IPS-NIHi7 (cell line): ENCODE measurements around the gene CBLC.

ENCODE experiments used
- DNase-seq: peaks from one replicate; pipeline ENCODE4 v3.0.0; 2012; ENCODE audit warnings: mixed read lengths; ENCODE audit errors: extremely low spot score

The CBLC gene

DNA sequence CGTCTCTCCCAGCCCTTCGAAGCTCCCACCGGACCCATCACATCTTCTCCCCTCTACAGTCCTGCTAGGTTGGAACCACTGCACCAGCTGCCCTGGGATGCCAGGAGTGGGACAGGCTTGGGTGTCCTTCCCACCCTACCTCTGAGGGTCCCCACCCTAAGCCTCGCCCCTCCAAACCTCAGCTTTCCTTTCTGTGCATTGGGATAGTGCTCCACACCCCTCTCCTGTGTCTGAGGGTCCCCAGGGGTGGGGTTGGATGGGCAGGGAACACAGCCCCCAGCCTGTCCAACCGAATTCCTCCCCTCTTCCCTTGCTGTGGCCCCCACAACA lies 31.1 kb upstream of the CBLC start:
- peak; percentile 6 for DNase-seq

- DNase-seq, result peak; percentile 90
These were observed 30.5 kb upstream of the CBLC start for GRCh38 chr19:44746946-44747738.

- DNase-seq, result peak; percentile 31
These were observed 29.8 kb upstream of the CBLC start for GRCh38 chr19:44747739-44748425.

DNA sequence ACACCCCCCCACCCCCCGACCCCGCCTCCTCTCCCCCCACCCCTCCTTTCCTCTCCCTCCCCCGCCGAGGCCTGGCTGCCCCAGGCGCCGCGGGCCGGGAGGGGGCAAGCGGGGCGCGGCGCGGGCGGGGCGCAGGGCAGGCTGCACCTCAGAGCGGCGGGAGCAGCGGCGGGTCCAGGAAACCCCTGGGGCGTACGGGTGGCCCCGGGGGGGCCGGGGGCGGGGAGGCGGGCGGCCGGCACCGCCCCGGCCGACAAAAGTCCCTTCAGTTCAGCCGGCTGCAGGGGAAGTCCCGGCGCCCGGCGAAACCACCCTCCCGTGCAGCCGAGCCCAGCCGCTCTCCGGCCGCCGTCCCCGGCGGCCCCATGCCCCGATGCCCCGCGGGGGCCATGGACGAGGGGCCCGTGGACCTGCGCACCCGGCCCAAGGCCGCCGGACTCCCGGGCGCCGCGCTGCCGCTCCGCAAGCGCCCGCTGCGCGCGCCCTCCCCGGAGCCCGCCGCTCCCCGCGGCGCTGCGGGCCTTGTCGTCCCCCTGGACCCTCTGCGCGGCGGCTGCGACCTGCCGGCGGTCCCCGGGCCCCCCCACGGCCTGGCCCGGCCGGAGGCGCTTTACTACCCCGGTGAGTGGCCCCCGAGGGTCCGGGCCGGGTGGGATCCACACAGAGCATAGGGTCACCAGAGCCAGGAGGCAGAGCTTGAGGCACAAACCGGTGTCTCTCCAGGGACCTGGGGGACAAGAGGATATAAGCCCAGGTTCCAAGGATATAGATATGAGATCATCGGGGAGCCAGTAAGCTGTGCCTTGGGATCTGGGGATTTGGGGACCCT lies 29.1 kb upstream of the CBLC start, which contains the start of gene BCL3:
Gene BCL3, plus strand, starts transcription at position 283 of the 829 bp plus-strand sequence. Its CDS starts 83 bp downstream, at position 366.
- DNase-seq, result peak; percentile 26

GRCh38 chr19:44749292-44749691 lies 28.4 kb upstream of the CBLC start:
- DNase-seq, result no peak

- DNase-seq, result peak; percentile 0
These were observed 27.7 kb upstream of the CBLC start for GRCh38 chr19:44749994-44750393.

- no peak for DNase-seq
These were observed 25.4 kb upstream of the CBLC start for GRCh38 chr19:44752123-44752815.

GRCh38 chr19:44752816-44753625 lies 24.7 kb upstream of the CBLC start:
- peak; percentile 76 for DNase-seq

GRCh38 chr19:44753626-44753931 lies 24.1 kb upstream of the CBLC start:
- no peak for DNase-seq

DNA sequence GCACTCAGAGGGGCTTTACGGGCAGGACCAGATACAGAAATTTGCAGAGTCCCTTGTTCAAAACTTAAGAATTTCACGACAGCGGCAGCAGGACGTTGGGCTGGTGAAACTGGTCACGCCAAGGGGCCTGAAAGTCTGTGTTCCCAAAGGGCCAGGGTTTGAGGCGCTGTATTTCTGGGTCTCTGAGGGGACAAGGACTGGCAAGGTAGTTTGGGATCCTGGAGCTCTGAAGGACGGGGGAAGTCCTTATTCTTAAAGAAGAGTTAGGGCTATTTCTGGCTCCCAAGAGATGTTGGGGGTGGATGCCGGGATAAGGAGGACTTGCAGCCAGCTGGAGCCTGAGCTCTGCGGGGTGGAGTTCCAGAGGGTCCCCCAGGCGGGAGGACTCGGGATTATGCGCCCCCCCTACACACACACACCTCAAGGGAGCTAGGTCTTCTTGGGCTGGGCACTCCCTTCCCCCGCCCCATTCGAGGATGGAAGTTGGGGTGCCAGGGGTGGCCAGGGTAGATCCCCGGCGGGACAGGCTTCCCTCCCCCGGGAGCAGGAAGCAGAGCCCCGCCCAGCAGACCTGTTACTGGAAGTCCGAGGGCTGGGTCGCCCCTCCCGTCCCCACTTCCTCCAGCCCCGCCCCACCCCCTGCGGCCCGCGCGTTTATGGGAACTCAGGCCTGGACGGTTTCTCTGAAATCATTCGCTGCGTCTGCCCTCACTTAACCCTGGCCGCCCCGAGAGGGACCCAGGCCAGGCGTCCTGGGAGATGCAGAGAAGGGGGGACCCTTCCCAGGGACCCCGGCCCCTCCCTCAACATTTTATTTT lies 23.5 kb upstream of the CBLC start:
- DNase-seq, result peak; percentile 74

GRCh38 chr19:44754750-44755080 lies 23.0 kb upstream of the CBLC start:
- no peak for DNase-seq

- DNase-seq, result no peak
These were observed 22.5 kb upstream of the CBLC start for GRCh38 chr19:44755219-44755618.

DNA sequence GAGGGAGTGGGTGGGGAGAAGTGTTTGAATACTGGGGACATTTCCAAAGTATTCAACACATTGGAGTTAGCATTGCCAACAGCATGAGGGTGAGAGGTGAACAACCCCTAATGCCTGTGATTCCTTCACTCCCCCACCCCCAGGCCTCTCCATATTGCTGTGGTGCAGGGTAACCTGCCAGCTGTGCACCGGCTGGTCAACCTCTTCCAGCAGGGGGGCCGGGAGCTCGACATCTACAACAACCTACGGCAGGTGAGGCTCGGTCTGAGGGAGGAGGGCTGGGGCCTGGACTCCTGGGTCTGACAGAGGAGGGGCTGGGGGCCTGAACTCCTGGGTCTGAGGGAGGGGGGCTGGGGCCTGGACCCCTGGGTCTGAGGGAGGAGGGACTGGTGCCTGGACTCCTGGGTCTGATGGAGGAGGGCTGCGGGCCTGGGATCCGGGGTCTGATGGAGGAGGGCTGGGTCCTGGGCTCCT lies 21.6 kb upstream of the CBLC start:
- DNase-seq, result no peak

GRCh38 chr19:44757057-44757734 lies 20.5 kb upstream of the CBLC start:
- peak; percentile 42 for DNase-seq

GRCh38 chr19:44757735-44758505 lies 19.8 kb upstream of the CBLC start:
- peak; percentile 72 for DNase-seq

DNA sequence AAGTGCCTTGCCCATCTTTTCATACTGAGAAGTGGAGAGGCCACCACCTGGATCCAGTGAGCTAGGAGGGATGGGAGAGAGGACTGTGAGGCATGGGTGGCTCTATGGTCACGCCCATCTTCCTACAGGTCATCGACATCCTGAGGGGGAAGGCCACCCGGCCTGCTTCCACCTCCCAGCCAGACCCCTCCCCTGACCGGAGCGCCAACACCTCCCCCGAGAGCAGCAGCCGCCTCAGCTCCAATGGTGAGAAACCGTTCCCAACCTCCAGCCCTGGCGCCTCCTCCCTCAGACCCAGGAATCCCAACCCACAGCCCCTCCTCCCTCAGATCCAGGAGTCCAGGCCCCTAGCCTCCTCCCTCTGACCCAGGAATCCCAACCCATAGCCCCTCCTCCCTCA lies 19.1 kb upstream of the CBLC start:
- peak; percentile 63 for DNase-seq

DNA sequence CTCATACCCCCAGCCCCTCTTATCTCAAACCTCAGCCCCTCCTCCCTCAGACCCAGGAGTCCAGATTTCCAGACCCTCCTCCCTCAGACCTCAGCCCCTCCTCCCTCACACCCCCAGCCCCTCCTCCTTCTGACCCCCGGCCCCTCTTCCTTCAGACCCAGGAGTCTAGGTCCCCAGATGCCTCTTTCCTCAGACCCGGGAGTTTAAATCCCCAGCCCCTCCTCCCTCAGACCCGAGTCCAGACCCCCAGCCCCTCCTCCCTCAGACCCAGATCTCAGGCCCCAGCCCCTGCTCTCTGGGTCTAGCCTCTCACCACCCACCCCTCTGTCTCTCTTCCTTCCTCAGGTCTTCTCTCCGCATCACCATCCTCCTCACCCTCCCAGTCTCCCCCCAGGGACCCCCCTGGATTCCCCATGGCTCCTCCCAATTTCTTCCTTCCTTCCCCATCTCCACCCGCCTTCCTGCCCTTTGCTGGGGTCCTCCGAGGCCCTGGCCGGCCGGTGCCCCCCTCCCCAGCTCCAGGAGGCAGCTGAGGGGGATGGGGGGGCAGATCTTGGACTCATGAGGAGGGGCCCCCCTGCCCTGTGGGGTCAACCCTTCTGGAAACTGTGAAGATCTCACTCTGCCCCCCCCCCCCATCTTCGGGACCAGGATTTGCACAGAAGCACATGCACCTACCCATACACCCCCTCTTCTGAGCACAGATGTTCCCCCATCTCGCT lies 18.4 kb upstream of the CBLC start:
- DNase-seq, result no peak

GRCh38 chr19:44762038-44762437 lies 15.7 kb upstream of the CBLC start:
- no peak for DNase-seq
